Esophagus squamous epithelium (tissue), 5 donors: ENCODE data around the gene MSRB1. TPM values are rescaled to one million over a fixed set of nuclear protein-coding genes. Genes with fewer than 3 reads are reported as not detected.

Experiments used
- DNase-seq: peaks from one replicate; lab custom pipeline; 2025; lab: John Stamatoyannopoulos, UW
- H3K27ac ChIP-seq, 4 donors: fragments of 200-600 bp; sonication (generic); one replicate each; pipeline ENCODE4 v1.5.1; 2016 to 2019; ENCODE audit warnings: mild to moderate bottlenecking in 1 of 4
- H3K27me3 ChIP-seq, 4 donors: fragments of 200-600 bp; sonication (generic); 1 replicate in 3 of 4; 2 replicates in 1 of 4; pipeline versions ENCODE4 v1.5.1 to v1.6.0; 2017 to 2021; ENCODE audit warnings: antibody characterized with exemption in 1 of 4
- H3K36me3 ChIP-seq, 3 donors: fragments of 200-600 bp; sonication (generic); one replicate each; pipeline ENCODE4 v1.5.1; 2016 to 2019
- H3K4me1 ChIP-seq, 3 donors: fragments of 200-600 bp; sonication (generic); one replicate each; pipeline ENCODE4 v1.5.1; 2017 to 2019
- H3K4me3 ChIP-seq, 4 donors: fragments of 200-600 bp; sonication (generic); 1 replicate in 3 of 4; 2 replicates in 1 of 4; pipeline ENCODE4 v1.5.1; 2016 to 2019; ENCODE audit warnings: mild to moderate bottlenecking in 2 of 4, moderate library complexity in 1 of 4
- H3K9me3 ChIP-seq, 3 donors: fragments of 200-600 bp; sonication (generic); one replicate each; pipeline ENCODE4 v1.5.1; 2016 to 2019
- POLR2A ChIP-seq, 4 donors: fragments of 450-650 bp; IDR thresholded peaks; one replicate each; pipeline ENCODE4 v1.6.1; 2017; ENCODE audit warnings: antibody characterized with exemption in 4 of 4, mild to moderate bottlenecking in 4 of 4, moderate library complexity in 3 of 4
- WGBS, 2 donors: methylation state at CpG; one replicate each; pipeline ENCODE4 v1.1.5; 2018; 5-methylcytosine and 5-hydroxymethylcytosine counted together
- intact Hi-C: fragments of 100-400 bp; cut with DNase I; formaldehyde crosslinking; loops from one replicate; pipeline ENCODE4 v1.15.0; 2022
- total RNA-seq, 4 donors: library from RNA; depleted of rRNA; stranded (reverse); fragments of >200 nt; gene quantifications; one replicate each; pipeline ENCODE4 v1.1.0, GENCODE V29; 2016
- TF ChIP-seq, protein P1 (sequence below), 6 experiments: fragments of 450-650 bp in 4 of 6; fragments of 200-600 bp in 2 of 6; sonication (generic) in 2 of 6; IDR thresholded peaks; one replicate each; pipeline ENCODE4 v1.5.1; 2016 to 2019; ENCODE audit warnings: antibody characterized with exemption in 6 of 6, mild to moderate bottlenecking in 4 of 6, moderate library complexity in 4 of 6
- donor health status: DM: yes; HTN: yes; CAD: no.

Gene MSRB1
- total RNA-seq, 4 donors from 2014 or later, result 20.1 to 36.4 (median 21.0) TPM

DNA sequence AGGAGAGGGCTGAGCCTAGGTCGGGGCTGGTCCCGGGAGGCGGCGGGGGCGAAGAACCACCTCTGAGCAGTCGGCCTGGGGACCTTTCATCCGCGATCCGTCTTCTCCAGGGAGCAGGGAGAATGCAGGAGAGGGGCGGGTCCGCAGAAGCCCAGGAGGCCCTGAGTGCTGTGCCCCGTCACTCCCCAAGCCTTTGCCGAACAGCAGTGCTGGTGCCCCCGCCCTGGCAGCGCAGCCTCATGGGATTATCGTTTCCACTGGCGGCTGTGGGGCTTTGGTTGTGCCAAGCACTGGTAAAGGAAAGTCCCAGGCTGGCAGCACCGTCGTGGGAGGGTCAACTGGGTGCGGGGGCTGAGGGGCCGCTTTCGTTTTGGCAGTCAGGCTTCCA, 29.5 kb upstream of the MSRB1 start:
- 0 to 4% methylated on average over 1 to 11 of the region's 22 CpGs for WGBS, 2 donors
- H3K36me3 ChIP-seq, result peaks cover 20 to 40% (median 33%) of the 10 kb centered on the region in 3 donors
- peaks cover 0 to 31% (median 0%) of the 10 kb centered on the region in 4 donors for H3K27me3 ChIP-seq
- intact Hi-C loops, result no loop called here
- peak overlapping the region; percentile 86 to 97 (median 92) for H3K4me3 ChIP-seq
- TF ChIP-seq POLR2A (IDR thresholded peaks at IDR 0.05), result no peak
- TF ChIP-seq, protein P1, sequence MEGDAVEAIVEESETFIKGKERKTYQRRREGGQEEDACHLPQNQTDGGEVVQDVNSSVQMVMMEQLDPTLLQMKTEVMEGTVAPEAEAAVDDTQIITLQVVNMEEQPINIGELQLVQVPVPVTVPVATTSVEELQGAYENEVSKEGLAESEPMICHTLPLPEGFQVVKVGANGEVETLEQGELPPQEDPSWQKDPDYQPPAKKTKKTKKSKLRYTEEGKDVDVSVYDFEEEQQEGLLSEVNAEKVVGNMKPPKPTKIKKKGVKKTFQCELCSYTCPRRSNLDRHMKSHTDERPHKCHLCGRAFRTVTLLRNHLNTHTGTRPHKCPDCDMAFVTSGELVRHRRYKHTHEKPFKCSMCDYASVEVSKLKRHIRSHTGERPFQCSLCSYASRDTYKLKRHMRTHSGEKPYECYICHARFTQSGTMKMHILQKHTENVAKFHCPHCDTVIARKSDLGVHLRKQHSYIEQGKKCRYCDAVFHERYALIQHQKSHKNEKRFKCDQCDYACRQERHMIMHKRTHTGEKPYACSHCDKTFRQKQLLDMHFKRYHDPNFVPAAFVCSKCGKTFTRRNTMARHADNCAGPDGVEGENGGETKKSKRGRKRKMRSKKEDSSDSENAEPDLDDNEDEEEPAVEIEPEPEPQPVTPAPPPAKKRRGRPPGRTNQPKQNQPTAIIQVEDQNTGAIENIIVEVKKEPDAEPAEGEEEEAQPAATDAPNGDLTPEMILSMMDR (IDR thresholded peaks at IDR 0.05), result no peak
- H3K9me3 ChIP-seq, result no peaks in the 10 kb centered on the region
- no peak for DNase-seq
- H3K27ac ChIP-seq, result peak overlapping the region; percentile 87 to 99 (median 96)
- peaks cover 16 to 38% (median 20%) of the 10 kb centered on the region in 3 donors for H3K4me1 ChIP-seq

DNA sequence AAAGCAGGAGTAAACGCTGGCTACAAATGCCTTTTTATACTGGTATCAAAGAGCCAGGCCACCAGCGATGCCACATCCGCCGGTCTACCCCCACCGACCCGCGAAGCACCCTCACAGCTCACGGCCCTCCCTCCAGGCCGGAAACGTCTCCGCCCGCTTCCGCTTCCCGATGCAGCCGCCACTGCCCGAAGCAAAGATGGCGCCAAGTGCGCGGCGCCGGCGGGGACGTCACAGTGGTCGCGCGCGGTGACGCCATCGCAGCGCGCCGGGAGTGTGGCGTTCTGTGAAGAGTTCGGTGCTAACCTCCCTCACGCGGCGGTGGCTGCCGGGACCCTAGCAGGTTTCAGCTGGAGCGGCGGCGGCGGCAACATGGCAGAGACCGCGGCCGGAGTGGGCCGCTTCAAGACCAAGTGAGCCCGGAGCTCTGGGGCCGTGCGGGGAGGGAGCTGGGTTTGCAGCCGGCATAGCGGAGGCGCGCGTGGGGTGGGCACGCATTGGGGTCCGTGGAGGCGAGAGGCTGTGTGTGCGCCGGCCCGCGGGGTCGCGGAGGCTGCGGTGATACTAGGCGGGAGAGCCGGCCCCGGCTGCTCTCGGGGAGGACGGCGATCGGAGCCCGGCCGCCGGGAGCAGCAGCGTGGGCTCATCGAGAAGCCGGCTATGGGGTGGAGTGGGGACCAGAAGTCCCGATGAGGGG, 28.9 kb upstream of the MSRB1 start, which contains the start of gene TBL3:
Gene TBL3, plus strand, starts transcription at position 258 of the 694 bp plus-strand sequence. Its CDS starts 112 bp downstream, at position 370.
- DNase-seq, result peak; percentile 70
- WGBS, 2 donors, result 0% methylated on average over 33 of the region's 78 CpGs; no CpG with 5 or more reads in 1 of the 2 donors
- H3K4me1 ChIP-seq, result peaks cover 16 to 34% (median 20%) of the 10 kb centered on the region in 3 donors
- intact Hi-C loops, result no loop called here
- peak within 1 kb of the TSS; percentile 87 to 99 (median 96) for H3K27ac ChIP-seq
- peak in 3 of 4 donors; percentile 85 to 94 (median 94) for TF ChIP-seq POLR2A (IDR thresholded peaks at IDR 0.05)
- TF ChIP-seq, protein P1 (IDR thresholded peaks at IDR 0.05), result peak in 3 of 6 experiments; percentile 16 to 57 (median 27)
- H3K4me3 ChIP-seq, result peak within 1 kb of the TSS; percentile 86 to 97 (median 92)
- peaks cover 0 to 26% (median 0%) of the 10 kb centered on the region in 4 donors for H3K27me3 ChIP-seq
- no peaks in the 10 kb centered on the region for H3K9me3 ChIP-seq
- peaks cover 14 to 35% (median 27%) of the 10 kb centered on the region in 3 donors for H3K36me3 ChIP-seq

DNA sequence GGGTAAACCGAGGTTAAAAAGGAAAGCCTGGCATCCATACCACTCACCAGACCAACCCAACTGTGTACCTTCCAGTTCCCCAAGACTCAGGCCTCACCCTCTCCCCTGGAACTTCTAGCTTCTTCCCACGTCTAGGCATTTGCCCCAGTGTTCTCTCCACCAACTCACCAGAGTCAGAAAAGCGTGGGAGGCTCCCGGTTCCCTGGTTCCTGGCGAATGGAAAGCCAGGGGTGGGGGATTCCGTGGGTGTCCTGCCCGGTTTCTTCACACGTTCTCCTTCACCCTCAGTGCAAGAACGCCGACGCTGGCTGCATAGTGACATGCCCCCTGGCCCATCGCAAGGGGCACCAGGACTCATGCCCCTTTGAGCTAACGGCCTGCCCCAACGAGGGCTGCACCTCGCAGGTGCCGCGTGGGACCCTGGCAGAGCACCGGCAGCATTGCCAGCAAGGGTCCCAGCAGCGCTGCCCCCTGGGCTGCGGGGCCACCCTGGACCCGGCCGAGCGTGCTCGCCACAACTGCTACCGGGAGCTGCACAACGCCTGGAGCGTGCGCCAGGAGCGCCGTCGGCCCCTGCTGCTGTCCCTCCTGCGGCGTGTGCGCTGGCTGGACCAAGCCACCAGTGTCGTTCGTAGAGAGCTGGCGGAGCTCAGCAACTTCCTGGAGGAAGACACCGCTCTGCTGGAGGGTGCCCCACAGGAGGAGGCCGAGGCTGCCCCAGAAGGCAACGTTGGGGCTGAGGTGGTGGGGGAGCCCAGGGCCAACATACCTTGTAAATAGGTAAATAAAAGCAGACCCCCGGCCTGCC, 25.4 kb upstream of the MSRB1 start:
- WGBS, 2 donors, result 87 to 91% methylated on average over 2 to 13 of the region's 41 CpGs
- Histone ChIP-seq H3K4me1 (peaks cover 29 to 51% (median 31%) of the 10 kb centered on the region in 3 donors), H3K27me3 (no peaks in the 10 kb centered on the region), H3K36me3 (peaks cover 0 to 5% (median 0%) of the 10 kb centered on the region in 3 donors), H3K9me3 (no peaks in the 10 kb centered on the region), H3K4me3 (no peak overlapping the region), H3K27ac (no peak overlapping the region)
- intact Hi-C loops, result no loop called here
- DNase-seq, result no peak
- TF ChIP-seq, protein P1 (IDR thresholded peaks at IDR 0.05), result no peak
- no peak for TF ChIP-seq POLR2A (IDR thresholded peaks at IDR 0.05)

DNA sequence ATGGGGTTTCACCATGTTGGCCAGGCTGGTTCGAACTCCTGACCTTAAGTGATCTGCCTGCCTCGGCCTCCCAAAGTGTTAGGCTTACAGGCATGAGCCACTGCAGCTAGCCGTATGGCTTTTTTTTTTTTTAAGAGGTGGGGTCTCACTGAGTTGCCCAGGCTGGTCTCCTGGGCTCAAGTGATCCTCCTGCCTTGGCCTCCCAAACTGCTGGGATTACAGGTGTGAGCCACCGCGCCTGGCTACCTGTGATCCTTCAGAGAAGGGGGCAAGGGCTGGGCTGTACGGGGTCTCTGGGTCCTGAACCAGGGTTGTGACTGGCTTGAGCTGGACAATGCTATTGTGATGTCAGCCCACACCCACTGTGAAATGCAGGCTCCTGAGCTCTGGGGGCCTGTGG, 23.5 kb upstream of the MSRB1 start, which contains the start of gene RNF151:
Gene RNF151, plus strand, starts transcription at position 397 of the 400 bp plus-strand sequence. CDS start 26 bp downstream, outside the sequence.
- TF ChIP-seq, protein P1 (IDR thresholded peaks at IDR 0.05), result no peak
- no peak for TF ChIP-seq POLR2A (IDR thresholded peaks at IDR 0.05)
- H3K36me3 ChIP-seq, result peaks cover 7 to 24% (median 14%) of the 10 kb centered on the region in 3 donors
- H3K4me1 ChIP-seq, result peaks cover 33 to 54% (median 34%) of the 10 kb centered on the region in 3 donors
- DNase-seq, result no peak
- 92 to 100% methylated on average over 3 to 5 of the region's 6 CpGs for WGBS, 2 donors
- intact Hi-C loops, result no loop called here
- peak within 1 kb of the TSS; percentile 84 to 99 (median 88) for H3K4me3 ChIP-seq
- H3K27ac ChIP-seq, result peak within 1 kb of the TSS; percentile 95 to 99 (median 98)
- no peaks in the 10 kb centered on the region for H3K9me3 ChIP-seq
- no peaks in the 10 kb centered on the region for H3K27me3 ChIP-seq
